DND-41 (cell line): ENCODE data around the gene TLCD4.

ENCODE experiments used
- ATAC-seq: fragments of 200-7000 bp; cut with Tn5 transposase; 3 replicates; pipeline ENCODE4 v1.9.1; 2021; ENCODE audit warnings: low read depth; ENCODE audit not compliant: insufficient read depth
- DNase-seq: peaks from one replicate; pipeline ENCODE4 v3.0.0-alpha.2; 2020
- H2AFZ ChIP-seq: 2 replicates; pipeline ENCODE4 v1.6.0; 2012; ENCODE audit warnings: low read depth, low read length
- H3K27ac ChIP-seq: 2 replicates; pipeline ENCODE4 v1.5.1; 2012; ENCODE audit warnings: low read length, inconsistent platforms
- H3K27me3 ChIP-seq: fragments of 200-600 bp; sonication (generic); 2 replicates; pipeline ENCODE4 v1.6.0; 2012; ENCODE audit warnings: low read length, mild to moderate bottlenecking, inconsistent platforms; ENCODE audit not compliant: insufficient read depth, poor library complexity
- H3K36me3 ChIP-seq: 2 replicates; pipeline ENCODE4 v1.5.1; 2012; ENCODE audit warnings: low read length, inconsistent platforms; ENCODE audit not compliant: insufficient read depth
- H3K4me1 ChIP-seq: 2 replicates; pipeline ENCODE4 v1.5.1; 2012; ENCODE audit warnings: mild to moderate bottlenecking, low read length; ENCODE audit not compliant: insufficient read depth
- H3K4me2 ChIP-seq: 2 replicates; pipeline ENCODE4 v1.6.0; 2012; ENCODE audit warnings: mild to moderate bottlenecking, moderate library complexity, low read length, inconsistent platforms; ENCODE audit not compliant: insufficient read depth
- H3K4me3 ChIP-seq, 2 experiments: fragments of 200-600 bp in 1 of 2; shearing (Covaris generic) in 1 of 2; 2 replicates each; pipeline ENCODE4 v1.5.1; 2012 to 2016; ENCODE audit warnings: inconsistent platforms in 2 of 2, low read length in 2 of 2, mild to moderate bottlenecking in 2 of 2, low read depth in 1 of 2, moderate library complexity in 1 of 2
- H3K79me2 ChIP-seq: 2 replicates; pipeline ENCODE4 v1.6.0; 2012; ENCODE audit warnings: low read length, inconsistent platforms; ENCODE audit not compliant: insufficient read depth
- H3K9ac ChIP-seq: 2 replicates; pipeline ENCODE4 v1.6.0; 2012; ENCODE audit warnings: low read depth, mild to moderate bottlenecking, inconsistent platforms, low read length, moderate library complexity
- H3K9me3 ChIP-seq: 2 replicates; pipeline ENCODE4 v1.5.1; 2012; ENCODE audit warnings: low read length, moderate library complexity, mild to moderate bottlenecking, inconsistent platforms; ENCODE audit not compliant: insufficient read depth, severe bottlenecking
- H4K20me1 ChIP-seq: 2 replicates; pipeline ENCODE4 v1.6.0; 2012; ENCODE audit warnings: low read length; ENCODE audit not compliant: insufficient read depth
- CTCF ChIP-seq: IDR thresholded peaks from 2 replicates; pipeline ENCODE4 v1.5.1; 2012; ENCODE audit warnings: borderline replicate concordance, low read length, moderate library complexity, mild to moderate bottlenecking; ENCODE audit not compliant: poor library complexity, severe bottlenecking; ENCODE audit errors: extremely low read depth
- EZH2 ChIP-seq: IDR thresholded peaks from 3 replicates; pipeline ENCODE4 v1.6.1; 2012; ENCODE audit warnings: borderline replicate concordance, low read depth, mild to moderate bottlenecking, moderate library complexity, low read length, inconsistent platforms; ENCODE audit not compliant: severe bottlenecking

The TLCD4 gene

DNA sequence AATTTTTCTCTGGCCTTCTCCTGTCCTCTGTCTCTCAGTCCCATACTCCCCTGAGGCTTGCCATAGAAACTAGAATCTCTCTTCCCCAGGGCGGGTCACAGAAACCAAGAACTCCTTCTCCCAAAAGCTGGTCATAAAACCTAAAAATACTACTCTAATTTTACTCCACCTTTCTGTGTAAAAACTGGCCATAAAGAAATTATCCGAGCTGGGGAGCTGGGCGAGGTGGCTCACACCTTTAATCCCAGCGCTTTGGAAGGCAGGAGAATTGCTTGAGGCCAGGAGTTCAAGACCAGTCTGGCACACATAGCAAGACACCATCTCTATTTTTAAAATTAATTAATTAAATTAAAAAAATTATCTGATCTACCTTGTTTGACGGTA lies 47.5 kb upstream of the TLCD4 start:
- peaks cover 9% of the 10 kb centered on the region for H3K79me2 ChIP-seq
- no peak overlapping the region for H3K4me3 ChIP-seq
- H2AFZ ChIP-seq, result no peak overlapping the region
- H3K27me3 ChIP-seq, result no peaks in the 10 kb centered on the region
- no peak overlapping the region for H3K4me2 ChIP-seq
- H3K9me3 ChIP-seq, result no peaks in the 10 kb centered on the region
- H4K20me1 ChIP-seq, result no peaks in the 10 kb centered on the region
- H3K4me1 ChIP-seq, result peaks cover 21% of the 10 kb centered on the region
- no peak overlapping the region for H3K9ac ChIP-seq
- no peak overlapping the region for H3K27ac ChIP-seq
- no peak for DNase-seq
- H3K36me3 ChIP-seq, result no peaks in the 10 kb centered on the region
- TF ChIP-seq EZH2 (no peak), CTCF (no peak)
- no peak for ATAC-seq

GRCh38 chr1:95071539-95071938 lies 45.6 kb upstream of the TLCD4 start:
- H3K4me2 ChIP-seq, result peak overlapping the region; percentile 97
- DNase-seq (no peak), ATAC-seq (no peak)
- H3K27me3 ChIP-seq, result no peaks in the 10 kb centered on the region
- TF ChIP-seq EZH2 (no peak), CTCF (no peak)
- H3K9me3 ChIP-seq, result no peaks in the 10 kb centered on the region
- H2AFZ ChIP-seq, result peak overlapping the region; percentile 99
- peak overlapping the region; percentile 63 for H3K9ac ChIP-seq
- H3K79me2 ChIP-seq, result peaks cover 9% of the 10 kb centered on the region
- H3K36me3 ChIP-seq, result no peaks in the 10 kb centered on the region
- H3K4me1 ChIP-seq, result peaks cover 21% of the 10 kb centered on the region
- no peaks in the 10 kb centered on the region for H4K20me1 ChIP-seq
- H3K4me3 ChIP-seq, result peak overlapping the region; percentile 70 to 96; a peak in 3 of 4 replicates
- peak overlapping the region; percentile 94; the same call in 1 of the 2 replicates for H3K27ac ChIP-seq

- peak overlapping the region; percentile 94 for H3K27ac ChIP-seq
- peaks cover 9% of the 10 kb centered on the region for H3K79me2 ChIP-seq
- TF ChIP-seq EZH2 (no peak), CTCF (no peak)
- no peaks in the 10 kb centered on the region for H3K9me3 ChIP-seq
- H3K27me3 ChIP-seq, result no peaks in the 10 kb centered on the region
- H3K4me2 ChIP-seq, result peak overlapping the region; percentile 97
- H3K36me3 ChIP-seq, result no peaks in the 10 kb centered on the region
- peak overlapping the region; percentile 70 to 96 for H3K4me3 ChIP-seq
- DNase-seq (no peak), ATAC-seq (no peak)
- peaks cover 21% of the 10 kb centered on the region for H3K4me1 ChIP-seq
- H2AFZ ChIP-seq, result peak overlapping the region; percentile 99
- H4K20me1 ChIP-seq, result no peaks in the 10 kb centered on the region
- peak overlapping the region; percentile 63 for H3K9ac ChIP-seq
Observed at GRCh38 chr1:95072117-95072516, 45.0 kb upstream of the TLCD4 start.

GRCh38 chr1:95072532-95073419 lies 44.4 kb upstream of the TLCD4 start, which contains the start of gene ALG14:
Gene ALG14, minus strand, starts transcription at chr1:95072951. Its CDS starts 53 bp downstream, at chr1:95072898.
- Histone ChIP-seq H2AFZ (peak within 1 kb of the TSS; percentile 99), H3K4me1 (peaks cover 21% of the 10 kb centered on the region), H3K27me3 (peaks cover under 1% of the 10 kb centered on the region), H3K4me3 (peak within 1 kb of the TSS; percentile 70 to 96), H3K36me3 (no peaks in the 10 kb centered on the region), H3K27ac (peak within 1 kb of the TSS; percentile 94), H3K9ac (peak within 1 kb of the TSS; percentile 63), H3K4me2 (peak within 1 kb of the TSS; percentile 97), H4K20me1 (no peaks in the 10 kb centered on the region), H3K9me3 (no peaks in the 10 kb centered on the region), H3K79me2 (peaks cover 9% of the 10 kb centered on the region)
- no peak for TF ChIP-seq CTCF
- TF ChIP-seq EZH2, result no peak
- peak; percentile 98 for ATAC-seq
- peak; percentile 93 for DNase-seq
